ENCODE results near the gene SCAMP3. TPM values are rescaled to one million over a fixed set of nuclear protein-coding genes. Genes with fewer than 3 reads are reported as not detected.

The SCAMP3 gene
- total and polyA plus RNA-seq, 10 of the 15 experiments (the other 5 are each of a cell fraction or from before 2014, with no cell fraction given): 17.2 to 133 (median 87.3) TPM

DNA sequence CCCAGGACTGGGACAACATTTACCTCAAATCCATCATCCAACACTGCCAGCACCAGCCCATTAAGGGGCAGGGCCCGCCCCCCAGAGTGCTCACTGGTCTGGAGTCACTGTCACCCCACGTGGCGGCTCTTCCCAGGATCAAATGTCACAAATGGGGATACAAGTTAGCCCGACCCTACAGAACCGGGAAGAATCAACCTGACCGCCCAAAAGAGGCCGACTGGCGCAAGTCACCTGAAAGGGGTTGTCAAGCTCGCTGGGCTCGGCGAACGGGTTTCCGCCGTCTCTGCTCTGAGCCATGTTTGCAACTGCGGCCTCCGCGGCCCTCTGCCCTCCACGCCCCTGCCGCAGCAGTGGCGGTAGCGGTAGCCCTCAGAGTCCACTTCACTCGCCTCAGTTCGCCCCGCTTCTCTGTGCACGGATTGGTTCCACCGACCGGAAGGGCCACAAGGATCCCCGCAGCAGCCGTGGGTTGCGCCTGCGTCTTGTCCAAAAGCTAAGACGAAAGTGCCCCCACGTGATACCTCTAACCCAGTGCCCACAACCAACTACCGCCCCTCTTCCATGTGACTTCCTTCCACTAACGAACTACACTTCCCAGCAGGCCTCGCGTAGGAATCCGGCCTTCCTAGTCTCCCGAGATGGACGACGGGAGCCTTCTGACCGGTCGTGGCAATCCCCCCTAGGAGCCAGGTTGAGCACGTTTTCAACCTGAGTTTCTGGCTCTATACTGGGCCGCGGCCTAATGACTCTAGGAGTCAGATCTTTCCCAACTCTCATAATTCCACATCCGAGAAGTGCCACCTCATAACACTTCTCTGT is at the start of gene SCAMP3 (continued):
- TF ChIP-seq REST (IDR thresholded peaks at IDR 0.05; ENCODE audit: low read depth, low read length) (0 out of 2 replicates have a peak, but pooled peaks have one; percentile 30), SPI1 (IDR thresholded peaks at IDR 0.05; ENCODE audit: borderline replicate concordance, insufficient read depth, low read depth, low read length) (peak; percentile 55; the same call in 1 of the 2 replicates), NR2F1 (conservative IDR thresholded peaks at IDR 0.05) (0 out of 2 replicates have a peak, but pooled peaks have one; percentile 44), MTA3 (IDR thresholded peaks at IDR 0.05; ENCODE audit: borderline replicate concordance, low read length) (peak; percentile 96), SREBF1 (IDR thresholded peaks at IDR 0.05; ENCODE audit: low read length) (peak; percentile 75), YY1 (IDR thresholded peaks at IDR 0.05; ENCODE audit: low read depth, low read length) (peak; percentile 78), ZNF687 (IDR thresholded peaks at IDR 0.05) (peak; percentile 67), STAT1 (conservative IDR thresholded peaks at IDR 0.05) (no peak), FOS (IDR thresholded peaks at IDR 0.05; ENCODE audit: borderline replicate concordance, extremely low read depth, insufficient read length) (no peak), SMARCA5 (IDR thresholded peaks at IDR 0.05) (no peak), SMC3 (IDR thresholded peaks at IDR 0.05; ENCODE audit: borderline replicate concordance, low read length) (no peak), HDAC2 (IDR thresholded peaks at IDR 0.05) (no peak), SIX5 (IDR thresholded peaks at IDR 0.05; ENCODE audit: low read depth, low read length, severe bottlenecking) (peak; percentile 96), BCL11A (IDR thresholded peaks at IDR 0.05; ENCODE audit: low read depth, low read length) (no peak), ESRRA (IDR thresholded peaks at IDR 0.05; ENCODE audit: low read length) (0 out of 2 replicates have a peak, but pooled peaks have one; percentile 55), EZH2 (IDR thresholded peaks at IDR 0.05; ENCODE audit: borderline replicate concordance, control insufficient read depth, low read depth, low read length) (no peak), USF1 (IDR thresholded peaks at IDR 0.05; ENCODE audit: borderline replicate concordance, extremely low read length, insufficient read depth, low read depth, low read length) (peak; percentile 91)
- TF ChIP-seq, protein P1, sequence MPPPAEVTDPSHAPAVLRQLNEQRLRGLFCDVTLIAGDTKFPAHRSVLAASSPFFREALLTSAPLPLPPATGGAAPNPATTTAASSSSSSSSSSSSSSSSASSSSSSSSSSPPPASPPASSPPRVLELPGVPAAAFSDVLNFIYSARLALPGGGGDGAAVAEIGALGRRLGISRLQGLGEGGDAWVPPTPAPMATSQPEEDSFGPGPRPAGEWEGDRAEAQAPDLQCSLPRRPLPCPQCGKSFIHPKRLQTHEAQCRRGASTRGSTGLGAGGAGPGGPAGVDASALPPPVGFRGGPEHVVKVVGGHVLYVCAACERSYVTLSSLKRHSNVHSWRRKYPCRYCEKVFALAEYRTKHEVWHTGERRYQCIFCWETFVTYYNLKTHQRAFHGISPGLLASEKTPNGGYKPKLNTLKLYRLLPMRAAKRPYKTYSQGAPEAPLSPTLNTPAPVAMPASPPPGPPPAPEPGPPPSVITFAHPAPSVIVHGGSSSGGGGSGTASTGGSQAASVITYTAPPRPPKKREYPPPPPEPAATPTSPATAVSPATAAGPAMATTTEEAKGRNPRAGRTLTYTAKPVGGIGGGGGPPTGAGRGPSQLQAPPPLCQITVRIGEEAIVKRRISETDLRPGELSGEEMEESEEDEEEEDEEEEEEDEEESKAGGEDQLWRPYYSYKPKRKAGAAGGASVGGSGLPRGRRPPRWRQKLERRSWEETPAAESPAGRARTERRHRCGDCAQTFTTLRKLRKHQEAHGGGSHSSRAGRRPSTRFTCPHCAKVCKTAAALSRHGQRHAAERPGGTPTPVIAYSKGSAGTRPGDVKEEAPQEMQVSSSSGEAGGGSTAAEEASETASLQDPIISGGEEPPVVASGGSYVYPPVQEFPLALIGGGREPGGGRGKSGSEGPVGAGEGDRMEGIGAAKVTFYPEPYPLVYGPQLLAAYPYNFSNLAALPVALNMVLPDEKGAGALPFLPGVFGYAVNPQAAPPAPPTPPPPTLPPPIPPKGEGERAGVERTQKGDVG (CRISPR knock-in tag; IDR thresholded peaks at IDR 0.05): no peak

Data from GM12878 (cell line).